A673 (cell line): ENCODE results near the gene PARD6A. TPM values are rescaled to one million over a fixed set of nuclear protein-coding genes. Genes with fewer than 3 reads are reported as not detected.
"Not testable (repeated sequence)": the region's sequence is repeated elsewhere in the genome, so short reads cannot be mapped to it uniquely, and the experiment has no call there.

Experiments
- BruUV-seq: library from RNA; stranded (reverse); fragments of 400-500 nt; replicated peaks from 2 replicates; lab custom pipeline; 2021; lab: Mats Ljungman, UMichigan
- CTCF ChIA-PET: fragments of 300-600 bp; sonication (Branson Sonifier 250); formaldehyde crosslinking; loops from one replicate; lab custom pipeline; 2022; ENCODE audit warnings: antibody characterized with exemption; lab: Charles Lee
- POLR2A ChIA-PET: fragments of 300-600 bp; sonication (Branson Sonifier 250); formaldehyde crosslinking; loops from one replicate; lab custom pipeline; 2022; ENCODE audit warnings: antibody characterized with exemption; ENCODE audit not compliant: low non-redundant PET; lab: Charles Lee
- DNase-seq: peaks from one replicate; pipeline ENCODE4 v3.0.0-alpha.2; 2015; ENCODE audit warnings: low spot score
- H3K27ac ChIP-seq: fragments of 200-600 bp; sonication (generic); 2 replicates; pipeline ENCODE4 v1.5.1; 2016; ENCODE audit warnings: mixed run types, low read depth, mild to moderate bottlenecking, mixed read lengths, antibody characterized with exemption, low read length; ENCODE audit not compliant: poor library complexity, severe bottlenecking
- H3K27me3 ChIP-seq: fragments of 200-600 bp; sonication (generic); replicated peaks from 2 replicates; pipeline ENCODE4 v1.6.1; 2017; ENCODE audit warnings: mixed run types, low read depth, mild to moderate bottlenecking, mixed read lengths, antibody characterized with exemption, low read length; ENCODE audit not compliant: insufficient read depth, poor library complexity
- H3K36me3 ChIP-seq: fragments of 200-600 bp; sonication (generic); 2 replicates; pipeline ENCODE4 v1.6.1; 2016; ENCODE audit warnings: mixed run types, mild to moderate bottlenecking, mixed read lengths, antibody characterized with exemption, low read length; ENCODE audit not compliant: insufficient read depth, poor library complexity, severe bottlenecking
- H3K4me1 ChIP-seq: fragments of 200-600 bp; sonication (generic); 2 replicates; pipeline ENCODE4 v1.6.1; 2017; ENCODE audit warnings: mixed run types, mild to moderate bottlenecking, mixed read lengths, antibody characterized with exemption, low read length; ENCODE audit not compliant: insufficient read depth, poor library complexity, severe bottlenecking
- H3K4me3 ChIP-seq: fragments of 200-600 bp; sonication (generic); 2 replicates; pipeline ENCODE4 v1.5.1; 2016; ENCODE audit warnings: low read depth, mixed run types, mild to moderate bottlenecking, mixed read lengths, low read length; ENCODE audit not compliant: poor library complexity, severe bottlenecking
- H3K9me3 ChIP-seq: fragments of 200-600 bp; sonication (generic); 2 replicates; pipeline ENCODE4 v1.6.1; 2016; ENCODE audit warnings: mixed run types, low read depth, mild to moderate bottlenecking, mixed read lengths, antibody characterized with exemption, low read length; ENCODE audit not compliant: poor library complexity, severe bottlenecking
- EZH2 ChIP-seq: fragments of 200-600 bp; sonication (generic); IDR thresholded peaks from 2 replicates; pipeline ENCODE4 v1.6.1; 2017; ENCODE audit warnings: borderline replicate concordance, low read depth, mild to moderate bottlenecking, mixed read lengths, antibody characterized with exemption, low read length; ENCODE audit not compliant: poor library complexity, severe bottlenecking
- intact Hi-C: fragments of 100-400 bp; cut with micrococcal nuclease; formaldehyde crosslinking; loops from one replicate; pipeline ENCODE4 v1.10.0; 2022; ENCODE audit not compliant: unreplicated experiment
- total RNA-seq: library from RNA; stranded (reverse); gene quantifications from 2 replicates; pipeline ENCODE4 v1.2.3, GENCODE V29; 2021
- TF ChIP-seq, protein P1 (sequence below): fragments of 300-800, 200-600 bp; sonication (generic); conservative IDR thresholded peaks from 2 replicates; pipeline ENCODE4 v1.5.1; 2017; ENCODE audit warnings: low read depth, mild to moderate bottlenecking, antibody characterized with exemption, low read length, moderate library complexity, mixed read lengths

The PARD6A gene
- total RNA-seq, 1 experiment from 2014 or later = 8.6 TPM

DNA sequence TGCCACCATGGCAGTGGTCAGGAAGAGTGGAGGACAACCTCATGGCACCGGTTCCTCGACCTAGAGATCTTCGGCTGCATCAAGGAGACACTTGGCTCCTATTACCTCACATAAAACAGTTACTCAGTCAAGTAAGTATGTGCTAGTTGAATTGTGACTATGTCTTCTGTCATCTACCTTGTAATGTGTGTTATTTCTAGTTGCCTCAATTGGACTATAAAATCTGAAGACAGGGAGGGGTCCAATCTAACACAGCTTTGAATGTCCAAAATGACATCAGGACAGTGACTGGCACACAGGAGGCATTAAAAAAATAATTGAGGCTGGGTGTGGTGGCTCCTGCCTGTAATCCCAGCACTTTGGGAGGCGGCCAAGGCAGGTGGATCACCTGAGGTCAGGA lies 23.0 kb downstream of the PARD6A start:
- Histone ChIP-seq H3K27ac (no peak overlapping the region), H3K27me3 (no peaks in the 10 kb centered on the region), H3K4me3 (no peak overlapping the region), H3K4me1 (no peaks in the 10 kb centered on the region), H3K36me3 (peaks cover 16% of the 10 kb centered on the region), H3K9me3 (no peaks in the 10 kb centered on the region)
- BruUV-seq = no TSS peak
- intact Hi-C loops = no loop called here
- CTCF ChIA-PET = no interaction called here
- no peak for DNase-seq
- POLR2A ChIA-PET = no interaction called here
- TF ChIP-seq EZH2 = no peak
- TF ChIP-seq, protein P1, sequence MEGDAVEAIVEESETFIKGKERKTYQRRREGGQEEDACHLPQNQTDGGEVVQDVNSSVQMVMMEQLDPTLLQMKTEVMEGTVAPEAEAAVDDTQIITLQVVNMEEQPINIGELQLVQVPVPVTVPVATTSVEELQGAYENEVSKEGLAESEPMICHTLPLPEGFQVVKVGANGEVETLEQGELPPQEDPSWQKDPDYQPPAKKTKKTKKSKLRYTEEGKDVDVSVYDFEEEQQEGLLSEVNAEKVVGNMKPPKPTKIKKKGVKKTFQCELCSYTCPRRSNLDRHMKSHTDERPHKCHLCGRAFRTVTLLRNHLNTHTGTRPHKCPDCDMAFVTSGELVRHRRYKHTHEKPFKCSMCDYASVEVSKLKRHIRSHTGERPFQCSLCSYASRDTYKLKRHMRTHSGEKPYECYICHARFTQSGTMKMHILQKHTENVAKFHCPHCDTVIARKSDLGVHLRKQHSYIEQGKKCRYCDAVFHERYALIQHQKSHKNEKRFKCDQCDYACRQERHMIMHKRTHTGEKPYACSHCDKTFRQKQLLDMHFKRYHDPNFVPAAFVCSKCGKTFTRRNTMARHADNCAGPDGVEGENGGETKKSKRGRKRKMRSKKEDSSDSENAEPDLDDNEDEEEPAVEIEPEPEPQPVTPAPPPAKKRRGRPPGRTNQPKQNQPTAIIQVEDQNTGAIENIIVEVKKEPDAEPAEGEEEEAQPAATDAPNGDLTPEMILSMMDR = no peak

GRCh38 chr16:67685388-67686112 lies 24.8 kb downstream of the PARD6A start:
- ChIA-PET CTCF (no interaction called here), POLR2A (no interaction called here)
- DNase-seq = no peak
- Histone ChIP-seq H3K4me1 (no peaks in the 10 kb centered on the region), H3K27ac (no peak overlapping the region), H3K9me3 (no peaks in the 10 kb centered on the region), H3K27me3 (no peaks in the 10 kb centered on the region), H3K4me3 (no peak overlapping the region), H3K36me3 (peaks cover 16% of the 10 kb centered on the region)
- intact Hi-C loops = no loop called here
- no TSS peak for BruUV-seq
- TF ChIP-seq EZH2 = no peak
- TF ChIP-seq, protein P1 = no peak

DNA sequence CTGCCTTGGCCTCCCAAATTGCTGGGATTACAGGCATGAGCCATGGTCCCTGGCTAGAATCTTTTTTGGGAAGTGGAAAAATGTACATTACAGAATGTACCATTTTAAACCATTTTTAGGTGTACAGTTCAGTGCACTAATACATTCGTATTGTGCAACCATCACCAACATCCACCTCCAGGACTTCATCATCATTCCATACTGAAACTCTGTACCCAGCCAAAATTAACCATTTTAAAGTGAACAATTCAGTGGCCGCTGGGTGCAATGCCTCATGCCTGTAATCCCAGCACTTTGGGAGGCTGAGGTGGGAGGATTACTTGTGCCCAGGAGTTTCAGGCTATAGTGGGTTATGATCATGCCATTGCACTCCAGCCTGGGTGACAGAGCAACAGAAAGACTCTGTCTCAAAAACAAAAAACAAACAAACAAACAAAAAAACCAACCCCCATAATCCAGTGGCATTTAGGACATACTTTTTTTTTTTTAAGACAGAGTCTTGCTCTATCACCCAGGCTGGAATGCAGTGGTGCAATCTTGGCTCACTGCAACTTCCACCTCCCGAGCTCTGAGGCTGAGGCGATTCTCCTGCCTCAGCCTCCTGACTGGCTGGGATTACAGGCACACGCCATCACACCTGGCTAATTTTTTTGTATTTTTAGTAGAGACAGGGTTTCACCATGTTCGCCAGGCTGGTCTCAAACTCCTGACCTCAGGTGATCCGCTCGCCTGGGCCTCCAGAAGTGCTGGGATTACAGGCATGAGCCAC lies 32.9 kb downstream of the PARD6A start:
- CTCF ChIA-PET, H3K27ac ChIP-seq, H3K9me3 ChIP-seq, DNase-seq, H3K4me3 ChIP-seq, H3K4me1 ChIP-seq, intact Hi-C loops, H3K27me3 ChIP-seq, H3K36me3 ChIP-seq, BruUV-seq, POLR2A ChIA-PET: not testable (repeated sequence)
